Activated CD8-positive, alpha-beta memory T cell treated with anti-CD3 and anti-CD28 coated beads, Interleukin-2, amount 10 ng/mL, durations not matched to agents 7 days and 5 days (primary cell): Measurements from ENCODE around the gene ROR1. TPM values are rescaled to one million over a fixed set of nuclear protein-coding genes. Genes with fewer than 3 reads are reported as not detected.

ENCODE experiments used
- ATAC-seq: fragments of 150-1000 bp; cut with Tn5 transposase; one replicate; pipeline ENCODE4 v1.10.0; 2021; ENCODE audit warnings: moderate library complexity
- CTCF ChIA-PET: fragments of 350-600 bp; sonication (Branson Sonifier 250); formaldehyde crosslinking; loops from one replicate; lab custom pipeline; 2021; ENCODE audit warnings: antibody characterized with exemption; lab: Charles Lee
- DNase-seq: peaks from one replicate; pipeline ENCODE4 v3.0.0-alpha.2; 2020
- H3K27ac Mint-ChIP-seq: one replicate; pipeline ENCODE4 v1.8.0; 2021; ENCODE audit warnings: mild to moderate bottlenecking, mixed read lengths
- H3K27me3 Mint-ChIP-seq: one replicate; pipeline ENCODE4 v1.8.0; 2021; ENCODE audit warnings: mixed read lengths
- H3K36me3 Mint-ChIP-seq: one replicate; pipeline ENCODE4 v1.8.0; 2021; ENCODE audit warnings: mild to moderate bottlenecking, mixed read lengths
- H3K4me1 Mint-ChIP-seq: one replicate; pipeline ENCODE4 v1.8.0; 2021; ENCODE audit warnings: mixed read lengths
- H3K4me3 Mint-ChIP-seq: one replicate; pipeline ENCODE4 v1.8.0; 2021; ENCODE audit warnings: mild to moderate bottlenecking, moderate library complexity, mixed read lengths
- H3K9me3 Mint-ChIP-seq: one replicate; pipeline ENCODE4 v1.8.0; 2022; ENCODE audit warnings: low read depth, mixed read lengths
- total RNA-seq, 2 experiments: library from RNA; stranded (reverse); gene quantifications; one replicate each; pipeline ENCODE4 v1.2.3, GENCODE V29; 2021

The ROR1 gene
- total RNA-seq, 2 experiments from 2014 or later = not detected

DNA sequence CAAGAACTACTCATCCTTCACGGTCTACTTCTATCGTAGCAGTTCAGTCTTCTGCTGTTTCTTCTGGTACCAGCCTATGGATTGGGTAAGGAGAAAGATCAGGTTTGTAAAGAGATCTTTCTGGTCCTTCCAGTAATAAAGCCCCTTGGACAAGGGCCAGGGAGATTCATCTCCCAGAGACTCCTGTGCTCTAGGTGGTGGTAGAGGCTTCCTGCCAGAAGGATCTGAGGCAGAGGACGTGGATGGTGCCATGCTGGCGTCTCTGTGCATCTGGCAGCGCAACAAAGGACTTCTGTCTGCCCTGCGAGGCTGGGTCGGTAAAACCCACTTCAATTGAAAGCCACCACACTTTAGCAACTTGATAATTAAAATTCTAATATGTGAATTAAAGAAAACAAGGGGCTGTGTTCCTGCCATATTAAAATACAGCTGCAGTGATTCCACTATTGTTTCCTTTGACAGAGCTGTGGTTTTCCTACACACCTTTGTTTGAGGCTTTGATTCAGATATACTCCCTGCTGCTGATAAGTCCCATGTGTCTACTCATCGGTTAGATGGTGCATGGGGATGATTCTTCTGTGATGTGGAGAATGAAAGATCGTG is 73.6 kb downstream of the ROR1 start:
- DNase-seq = no peak
- Mint-ChIP-seq H3K27me3 (peaks cover 4% of the 10 kb centered on the region), H3K4me1 (no peaks in the 10 kb centered on the region), H3K36me3 (no peaks in the 10 kb centered on the region), H3K9me3 (no peaks in the 10 kb centered on the region), H3K4me3 (no peak overlapping the region), H3K27ac (no peak overlapping the region)
- no peak for ATAC-seq
- CTCF ChIA-PET = no interaction called here

- CTCF ChIA-PET = no interaction called here
Observed at GRCh38 chr1:63848733-63849132, 74.9 kb downstream of the ROR1 start.

GRCh38 chr1:63849149-63849548 is 75.3 kb downstream of the ROR1 start:
- Mint-ChIP-seq H3K4me3 (no peak overlapping the region), H3K27ac (no peak overlapping the region), H3K36me3 (no peaks in the 10 kb centered on the region), H3K4me1 (no peaks in the 10 kb centered on the region), H3K9me3 (no peaks in the 10 kb centered on the region), H3K27me3 (peaks cover 4% of the 10 kb centered on the region)
- DNase-seq = no peak
- no peak for ATAC-seq
- CTCF ChIA-PET = no interaction called here

More at GRCh38 chr1:63848733-63849132, 74.9 kb downstream of the ROR1 start:
- Mint-ChIP-seq H3K27me3 (peaks cover 4% of the 10 kb centered on the region), H3K4me3 (no peak overlapping the region), H3K36me3 (no peaks in the 10 kb centered on the region), H3K9me3 (no peaks in the 10 kb centered on the region), H3K4me1 (no peaks in the 10 kb centered on the region), H3K27ac (no peak overlapping the region)
- ATAC-seq = no peak
- DNase-seq = no peak

GRCh38 chr1:63854091-63854490 is 80.3 kb downstream of the ROR1 start:
- Mint-ChIP-seq H3K27me3 (no peaks in the 10 kb centered on the region), H3K27ac (no peak overlapping the region), H3K36me3 (no peaks in the 10 kb centered on the region), H3K4me3 (no peak overlapping the region), H3K4me1 (no peaks in the 10 kb centered on the region), H3K9me3 (peaks cover 2% of the 10 kb centered on the region)
- no peak for ATAC-seq
- DNase-seq = no peak
- CTCF ChIA-PET = no interaction called here

DNA sequence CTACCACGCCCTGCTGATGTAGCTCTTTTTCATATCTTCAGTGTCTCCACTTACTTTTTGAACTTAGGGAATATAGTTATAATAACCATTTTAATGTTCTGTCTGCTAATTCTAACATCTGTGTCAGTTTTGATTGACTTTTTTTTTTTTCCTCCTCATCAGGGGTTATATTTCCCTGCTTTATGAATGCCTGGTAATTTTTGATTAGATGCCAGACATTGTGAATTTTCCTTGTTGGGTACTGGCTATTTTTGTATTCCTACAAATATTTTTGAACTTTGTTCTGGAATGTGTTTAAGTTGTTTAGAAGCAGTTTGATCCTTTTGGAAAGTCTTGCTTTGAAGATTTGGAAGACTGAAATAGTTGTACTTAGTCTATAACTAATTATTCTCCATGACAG is 82.1 kb downstream of the ROR1 start:
- Mint-ChIP-seq H3K36me3 (no peaks in the 10 kb centered on the region), H3K9me3 (peaks cover 2% of the 10 kb centered on the region), H3K4me3 (no peak overlapping the region), H3K27ac (no peak overlapping the region), H3K27me3 (no peaks in the 10 kb centered on the region), H3K4me1 (no peaks in the 10 kb centered on the region)
- no peak for ATAC-seq
- DNase-seq = no peak
- CTCF ChIA-PET = no interaction called here

- Mint-ChIP-seq H3K36me3 (no peaks in the 10 kb centered on the region), H3K4me1 (no peaks in the 10 kb centered on the region), H3K4me3 (no peak overlapping the region), H3K9me3 (peaks cover 2% of the 10 kb centered on the region), H3K27ac (no peak overlapping the region), H3K27me3 (peaks cover 3% of the 10 kb centered on the region)
- CTCF ChIA-PET = no interaction called here
- no peak for DNase-seq
- no peak for ATAC-seq
Observed at GRCh38 chr1:63856924-63857323, 83.1 kb downstream of the ROR1 start.

- CTCF ChIA-PET = no interaction called here
- H3K4me3 Mint-ChIP-seq = no peak overlapping the region
- no peak for DNase-seq
- peaks cover 2% of the 10 kb centered on the region for H3K9me3 Mint-ChIP-seq
- no peaks in the 10 kb centered on the region for H3K4me1 Mint-ChIP-seq
- H3K27ac Mint-ChIP-seq = no peak overlapping the region
- peaks cover 3% of the 10 kb centered on the region for H3K27me3 Mint-ChIP-seq
- no peak for ATAC-seq
- no peaks in the 10 kb centered on the region for H3K36me3 Mint-ChIP-seq
Observed at GRCh38 chr1:63857478-63857877, 83.7 kb downstream of the ROR1 start.

GRCh38 chr1:63858153-63858552 is 84.3 kb downstream of the ROR1 start:
- Mint-ChIP-seq H3K4me1 (no peaks in the 10 kb centered on the region), H3K4me3 (no peak overlapping the region), H3K27me3 (peaks cover 3% of the 10 kb centered on the region), H3K27ac (no peak overlapping the region), H3K36me3 (no peaks in the 10 kb centered on the region), H3K9me3 (peaks cover 2% of the 10 kb centered on the region)
- CTCF ChIA-PET = no interaction called here
- DNase-seq (no peak), ATAC-seq (no peak)

DNA sequence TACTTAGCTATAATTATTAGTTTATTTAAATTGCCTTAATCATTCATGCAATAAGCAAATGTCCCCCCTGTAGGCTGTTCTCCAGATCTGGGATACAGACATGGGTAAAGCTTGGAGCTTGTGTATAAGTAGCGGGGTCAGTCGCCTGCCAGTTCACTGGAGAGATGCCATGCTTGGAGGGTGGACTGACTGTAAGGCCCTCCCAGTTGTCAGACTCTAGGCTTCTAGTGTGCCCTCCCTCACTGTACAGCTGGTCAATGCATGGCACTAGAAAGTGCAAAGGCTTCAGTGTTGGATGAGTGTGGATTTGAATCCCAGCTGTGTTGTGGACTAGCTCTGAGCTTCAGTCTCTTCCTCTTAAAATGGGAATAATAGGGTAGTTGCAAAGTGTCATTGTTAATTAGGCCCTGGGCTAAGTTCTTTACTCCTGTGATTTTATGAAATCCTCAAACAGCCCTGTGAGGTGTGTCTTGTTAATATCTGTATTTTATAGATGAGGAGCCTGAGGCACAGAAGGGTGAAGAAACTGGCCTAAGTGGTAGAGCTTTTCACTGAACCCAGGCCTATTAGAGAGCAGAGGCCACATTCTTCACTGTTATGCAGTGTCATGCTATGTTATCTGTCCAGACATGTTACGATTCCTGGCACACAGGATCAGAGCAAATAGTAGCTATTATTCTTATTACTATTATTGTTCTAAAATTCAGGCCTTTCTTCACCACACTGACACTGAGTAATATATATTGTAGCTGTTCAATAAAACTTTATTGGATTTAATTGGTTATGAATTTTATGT is 85.9 kb downstream of the ROR1 start:
- Mint-ChIP-seq H3K4me1 (no peaks in the 10 kb centered on the region), H3K27me3 (peaks cover 3% of the 10 kb centered on the region), H3K4me3 (no peak overlapping the region), H3K36me3 (no peaks in the 10 kb centered on the region), H3K9me3 (peaks cover 2% of the 10 kb centered on the region), H3K27ac (no peak overlapping the region)
- ATAC-seq = no peak
- no peak for DNase-seq
- CTCF ChIA-PET = no interaction called here

DNA sequence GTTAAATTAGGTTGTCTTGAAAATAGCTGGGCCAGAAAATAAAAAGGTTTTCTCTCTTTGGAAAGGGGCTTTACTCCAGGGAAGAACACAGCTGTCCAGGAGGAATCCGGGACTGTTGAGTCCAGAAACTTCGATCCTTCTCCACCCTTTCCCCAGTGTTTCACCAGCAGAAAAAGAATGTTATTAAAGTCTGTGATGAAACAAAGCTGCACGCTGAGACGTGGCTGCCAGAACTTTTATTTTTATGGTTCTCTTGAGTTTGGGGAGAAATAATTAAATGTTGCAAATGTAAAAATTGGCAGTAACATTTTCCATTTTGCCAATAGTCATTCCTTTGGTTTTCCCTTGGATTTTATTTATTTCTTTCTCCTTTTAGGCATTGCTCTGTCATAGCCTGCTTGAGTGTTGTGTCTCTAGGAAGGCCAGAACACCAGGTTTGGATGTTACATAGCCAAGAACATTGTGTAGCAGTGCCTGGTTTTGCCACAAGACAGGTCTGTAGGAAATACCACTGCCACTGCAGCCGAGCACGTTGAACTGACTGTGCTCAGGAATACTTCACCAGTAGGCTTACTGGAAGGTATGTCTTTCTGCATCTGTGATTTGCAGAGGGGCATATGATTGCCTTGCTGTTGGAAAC is 87.4 kb downstream of the ROR1 start:
- CTCF ChIA-PET = no interaction called here
- no peak for ATAC-seq
- no peak overlapping the region for H3K27ac Mint-ChIP-seq
- no peaks in the 10 kb centered on the region for H3K36me3 Mint-ChIP-seq
- no peak overlapping the region for H3K4me3 Mint-ChIP-seq
- peaks cover 3% of the 10 kb centered on the region for H3K27me3 Mint-ChIP-seq
- DNase-seq = no peak
- no peaks in the 10 kb centered on the region for H3K4me1 Mint-ChIP-seq
- H3K9me3 Mint-ChIP-seq = peaks cover 2% of the 10 kb centered on the region

DNA sequence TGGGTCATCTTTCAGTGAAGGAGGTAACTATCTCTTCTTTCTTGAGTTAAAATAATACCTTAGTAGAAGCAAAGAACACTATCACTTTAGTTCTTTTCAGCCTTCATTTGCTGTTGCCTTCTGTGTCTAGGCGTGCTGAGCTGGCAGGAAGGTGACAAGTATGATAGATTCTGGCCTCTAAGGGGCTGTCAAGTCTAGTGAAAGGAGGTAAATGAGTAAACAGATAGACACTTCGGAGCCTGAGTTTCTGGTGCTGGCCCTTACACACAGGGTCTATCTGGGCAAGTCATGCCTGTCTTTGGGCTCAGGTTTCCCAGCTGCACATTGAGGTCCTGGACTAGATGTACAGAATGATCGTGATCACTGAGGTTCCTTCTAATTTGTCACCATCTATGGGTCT is 89.3 kb downstream of the ROR1 start:
- no peaks in the 10 kb centered on the region for H3K4me1 Mint-ChIP-seq
- DNase-seq (no peak), ATAC-seq (no peak)
- H3K36me3 Mint-ChIP-seq = no peaks in the 10 kb centered on the region
- H3K27ac Mint-ChIP-seq = no peak overlapping the region
- no peaks in the 10 kb centered on the region for H3K9me3 Mint-ChIP-seq
- CTCF ChIA-PET = no interaction called here
- no peak overlapping the region for H3K4me3 Mint-ChIP-seq
- H3K27me3 Mint-ChIP-seq = peaks cover 3% of the 10 kb centered on the region

DNA sequence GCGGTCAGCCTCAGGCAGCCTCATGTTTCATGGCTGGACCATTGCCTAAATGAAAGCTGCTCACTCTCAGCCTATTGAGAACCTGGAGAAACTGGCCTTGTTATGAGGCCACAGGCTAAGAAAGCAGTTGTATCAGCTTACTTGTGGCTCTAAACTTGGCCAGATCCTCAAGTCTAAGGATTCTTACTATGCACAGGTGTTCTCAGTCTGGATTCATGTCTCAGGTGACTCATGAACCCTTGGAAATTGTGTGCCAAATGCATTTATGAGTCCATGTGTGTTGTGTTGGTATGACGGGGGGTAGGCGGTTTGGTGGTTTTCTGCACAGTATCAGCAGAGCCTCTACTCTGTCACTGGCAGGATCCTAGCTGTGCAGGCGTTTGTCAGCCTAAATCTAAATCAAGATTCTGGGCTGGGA is 90.4 kb downstream of the ROR1 start:
- CTCF ChIA-PET = no interaction called here
- Mint-ChIP-seq H3K4me1 (no peaks in the 10 kb centered on the region), H3K27ac (no peak overlapping the region), H3K4me3 (no peak overlapping the region), H3K27me3 (peaks cover 3% of the 10 kb centered on the region), H3K36me3 (no peaks in the 10 kb centered on the region), H3K9me3 (no peaks in the 10 kb centered on the region)
- DNase-seq (no peak), ATAC-seq (no peak)

DNA sequence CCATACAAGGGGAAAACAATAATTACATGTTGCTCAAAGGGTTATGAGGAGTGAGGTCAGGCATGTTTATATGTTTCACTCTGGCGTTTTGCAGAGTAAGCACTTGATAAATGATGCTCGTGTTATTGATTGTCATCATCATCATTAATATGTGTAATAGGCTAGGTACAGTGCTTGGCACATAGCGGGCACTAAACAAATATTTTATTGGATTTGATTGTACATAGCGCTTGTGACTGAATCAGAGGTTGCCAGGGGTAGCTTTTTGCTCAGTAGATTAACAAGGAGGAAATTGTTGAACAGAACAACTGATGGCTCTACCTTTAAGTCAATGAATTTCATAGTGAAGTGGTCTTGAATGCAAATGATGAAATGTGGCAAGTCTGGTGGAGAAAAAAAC is 91.7 kb downstream of the ROR1 start:
- H3K4me1 Mint-ChIP-seq = no peaks in the 10 kb centered on the region
- H3K9me3 Mint-ChIP-seq = no peaks in the 10 kb centered on the region
- DNase-seq = no peak
- peaks cover 3% of the 10 kb centered on the region for H3K27me3 Mint-ChIP-seq
- CTCF ChIA-PET = no interaction called here
- H3K36me3 Mint-ChIP-seq = no peaks in the 10 kb centered on the region
- H3K27ac Mint-ChIP-seq = no peak overlapping the region
- H3K4me3 Mint-ChIP-seq = no peak overlapping the region
- ATAC-seq = no peak

DNA sequence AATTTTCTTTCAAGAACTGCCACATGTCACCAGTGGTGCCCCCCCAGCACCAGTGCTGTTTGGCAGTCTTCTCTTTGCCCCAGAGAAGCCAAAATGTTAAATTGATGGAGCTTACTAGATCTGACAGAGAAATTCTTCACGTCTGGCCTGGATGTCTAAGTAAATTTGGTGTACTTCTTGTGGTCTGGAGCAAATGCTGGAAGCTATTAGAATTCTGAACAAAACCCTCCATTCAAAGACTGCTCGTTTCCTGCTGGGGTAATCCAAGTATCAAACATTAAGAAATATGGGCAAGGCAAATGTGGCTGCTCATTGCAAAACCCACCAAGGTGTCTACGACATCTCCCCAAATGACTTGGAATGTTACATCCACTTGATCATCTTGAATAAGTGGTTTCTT is 92.3 kb downstream of the ROR1 start:
- CTCF ChIA-PET = no interaction called here

More for the DNA sequence above, 92.3 kb downstream of the ROR1 start:
- DNase-seq (no peak), ATAC-seq (no peak)
- Mint-ChIP-seq H3K27ac (no peak overlapping the region), H3K36me3 (no peaks in the 10 kb centered on the region), H3K4me3 (no peak overlapping the region), H3K27me3 (peaks cover 4% of the 10 kb centered on the region), H3K4me1 (no peaks in the 10 kb centered on the region), H3K9me3 (no peaks in the 10 kb centered on the region)
